ENCODE measurements around the gene STARD13. TPM values are rescaled to one million over a fixed set of nuclear protein-coding genes. Genes with fewer than 3 reads are reported as not detected.

The STARD13 gene
- total RNA-seq, 1 experiment from 2014 or later: 2.1 TPM

DNA sequence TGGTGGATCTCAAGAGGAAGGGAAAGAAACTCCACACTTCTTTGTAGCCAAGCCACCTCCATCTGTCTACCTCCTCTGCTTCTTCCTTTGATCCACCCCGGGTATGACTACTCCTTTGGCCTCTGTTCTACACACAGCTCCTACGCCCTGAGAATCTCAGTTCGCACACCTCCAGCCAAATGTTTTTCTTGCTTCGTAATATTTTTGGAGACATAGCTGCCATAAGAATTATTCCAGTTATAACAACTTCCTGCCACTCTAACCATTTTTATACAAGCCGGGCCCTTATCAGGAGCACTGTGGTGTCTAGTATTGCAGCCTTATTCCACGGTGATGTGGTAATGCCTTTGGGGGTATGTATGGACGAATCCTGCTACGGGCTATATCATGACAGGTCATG is 126.7 kb downstream of the STARD13 start:
- Histone ChIP-seq H3K4me2 (ENCODE audit: insufficient read depth, insufficient read length, low read length) (no peak overlapping the region), H3K23me2 (ENCODE audit: insufficient read length, low read depth, low read length, poor library complexity, severe bottlenecking) (no peaks in the 10 kb centered on the region), H3K27ac (ENCODE audit: insufficient read length, low read depth, low read length) (no peak overlapping the region), H2BK120ac (ENCODE audit: low read depth, low read length, poor library complexity, severe bottlenecking) (no peak overlapping the region), H3K9ac (ENCODE audit: extremely low read depth, insufficient read length, low read length) (no peak overlapping the region), H3K79me1 (ENCODE audit: insufficient read depth, low read depth, low read length, poor library complexity, severe bottlenecking) (no peaks in the 10 kb centered on the region), H4K20me1 (ENCODE audit: control insufficient read depth, insufficient read depth, insufficient read length) (no peaks in the 10 kb centered on the region), H3K27me3 (ENCODE audit: insufficient read depth, low read length) (no peaks in the 10 kb centered on the region), H2BK15ac (ENCODE audit: low read depth, low read length) (no peak overlapping the region), H3K4ac (ENCODE audit: low read depth, low read length) (no peak overlapping the region), H2BK12ac (ENCODE audit: insufficient read length, low read depth, low read length) (no peak overlapping the region), H4K91ac (ENCODE audit: insufficient read length, low read depth, low read length) (no peak overlapping the region), H3T11ph (ENCODE audit: low read length) (no peak overlapping the region), H2BK5ac (ENCODE audit: insufficient read length, low read length) (no peak overlapping the region), H3K79me2 (ENCODE audit: insufficient read depth, low read length) (no peaks in the 10 kb centered on the region), H3K9me3 (ENCODE audit: control insufficient read depth, low read depth, low read length) (no peaks in the 10 kb centered on the region), H3K23ac (ENCODE audit: insufficient read length, low read depth, low read length) (no peak overlapping the region), H4K5ac (ENCODE audit: insufficient read length, low read depth, low read length) (no peak overlapping the region), H3K14ac (ENCODE audit: insufficient read depth, low read length) (no peak overlapping the region), H4K8ac (replicated peaks; ENCODE audit: insufficient read length, low read depth, low read length) (no peak overlapping the region), H2BK20ac (ENCODE audit: low read depth, low read length, poor library complexity, severe bottlenecking) (no peak overlapping the region), H2AFZ (ENCODE audit: low read length) (no peak overlapping the region), H3K4me1 (ENCODE audit: insufficient read depth, low read length) (no peaks in the 10 kb centered on the region), H2AK5ac (ENCODE audit: insufficient read length, low read length) (no peak overlapping the region), H3K56ac (ENCODE audit: insufficient read length, low read depth, low read length) (no peak overlapping the region), H3K18ac (ENCODE audit: insufficient read length, low read depth, low read length) (no peak overlapping the region)
- no peak for DNase-seq
- Mint-ChIP-seq H3K4me3 (no peak overlapping the region), H3K36me3 (ENCODE audit: insufficient read depth in 1 of 3, low read depth in 3 of 3) (peaks cover 15 to 18% (median 17%) of the 10 kb centered on the region in 3 experiments), H3K9me3 (peaks cover 17 to 18% of the 10 kb centered on the region in 2 experiments), H3K4me1 (peaks cover 0 to 4% of the 10 kb centered on the region in 2 experiments; a peak in 3 of 4 replicates), H3K27ac (no peak overlapping the region), H3K27me3 (ENCODE audit: low read depth) (no peaks in the 10 kb centered on the region; the same call in 1 of the 2 replicates)
- TF ChIP-seq, protein P1, sequence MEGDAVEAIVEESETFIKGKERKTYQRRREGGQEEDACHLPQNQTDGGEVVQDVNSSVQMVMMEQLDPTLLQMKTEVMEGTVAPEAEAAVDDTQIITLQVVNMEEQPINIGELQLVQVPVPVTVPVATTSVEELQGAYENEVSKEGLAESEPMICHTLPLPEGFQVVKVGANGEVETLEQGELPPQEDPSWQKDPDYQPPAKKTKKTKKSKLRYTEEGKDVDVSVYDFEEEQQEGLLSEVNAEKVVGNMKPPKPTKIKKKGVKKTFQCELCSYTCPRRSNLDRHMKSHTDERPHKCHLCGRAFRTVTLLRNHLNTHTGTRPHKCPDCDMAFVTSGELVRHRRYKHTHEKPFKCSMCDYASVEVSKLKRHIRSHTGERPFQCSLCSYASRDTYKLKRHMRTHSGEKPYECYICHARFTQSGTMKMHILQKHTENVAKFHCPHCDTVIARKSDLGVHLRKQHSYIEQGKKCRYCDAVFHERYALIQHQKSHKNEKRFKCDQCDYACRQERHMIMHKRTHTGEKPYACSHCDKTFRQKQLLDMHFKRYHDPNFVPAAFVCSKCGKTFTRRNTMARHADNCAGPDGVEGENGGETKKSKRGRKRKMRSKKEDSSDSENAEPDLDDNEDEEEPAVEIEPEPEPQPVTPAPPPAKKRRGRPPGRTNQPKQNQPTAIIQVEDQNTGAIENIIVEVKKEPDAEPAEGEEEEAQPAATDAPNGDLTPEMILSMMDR (conservative IDR thresholded peaks at IDR 0.05): no peak
- WGBS (ENCODE audit: extremely low coverage, insufficient read length, low lambda C conversion rate): no CpG with 5 or more reads among the region's 8 CpGs

Data from H9 (cell line).